Neural progenitor cell (in vitro differentiated cells): ENCODE results near the gene MTHFS. TPM values are rescaled to one million over a fixed set of nuclear protein-coding genes. Genes with fewer than 3 reads are reported as not detected.
"Not testable (repeated sequence)": the region's sequence is repeated elsewhere in the genome, so short reads cannot be mapped to it uniquely, and the experiment has no call there.

ENCODE experiments used
- DNase-seq: peaks from one replicate; pipeline ENCODE4 v3.0.0-alpha.2; 2016; ENCODE audit warnings: low spot score
- H2AFZ ChIP-seq: fragments of 200-600 bp; sonication (generic); replicated peaks from 2 replicates; pipeline ENCODE4 v1.6.1; 2016; ENCODE audit warnings: antibody characterized with exemption
- H3F3A ChIP-seq: fragments of 200-600 bp; sonication (generic); 2 replicates; pipeline ENCODE4 v1.6.1; 2016; ENCODE audit warnings: antibody characterized with exemption, low read depth
- H3K27ac ChIP-seq: fragments of 200-600 bp; sonication (generic); 2 replicates; pipeline ENCODE4 v1.5.1; 2016; ENCODE audit warnings: mild to moderate bottlenecking
- H3K27me3 ChIP-seq: fragments of 200-600 bp; sonication (generic); 2 replicates; pipeline ENCODE4 v1.6.1; 2016; ENCODE audit warnings: mild to moderate bottlenecking, moderate library complexity
- H3K36me3 ChIP-seq: fragments of 200-600 bp; sonication (generic); 2 replicates; pipeline ENCODE4 v1.5.1; 2016
- H3K4me1 ChIP-seq: fragments of 200-600 bp; sonication (generic); 2 replicates; pipeline ENCODE4 v1.6.1; 2016; ENCODE audit warnings: mixed run types
- H3K4me2 ChIP-seq: fragments of 200-600 bp; sonication (generic); 2 replicates; pipeline ENCODE4 v1.6.1; 2016
- H3K4me3 ChIP-seq: fragments of 200-600 bp; sonication (generic); 2 replicates; pipeline ENCODE4 v1.5.1; 2016
- H3K79me2 ChIP-seq: fragments of 200-600 bp; sonication (generic); 2 replicates; pipeline ENCODE4 v1.6.1; 2016; ENCODE audit warnings: low read depth
- H3K9ac ChIP-seq: fragments of 200-600 bp; sonication (generic); 2 replicates; pipeline ENCODE4 v1.6.1; 2016
- H3K9me3 ChIP-seq: fragments of 200-600 bp; sonication (generic); 2 replicates; pipeline ENCODE4 v1.5.1; 2016; ENCODE audit warnings: low read depth
- H4K20me1 ChIP-seq: fragments of 200-600 bp; sonication (generic); 2 replicates; pipeline ENCODE4 v1.6.1; 2016; ENCODE audit warnings: low read depth
- H3K27ac Mint-ChIP-seq: 3 replicates; pipeline ENCODE4 v1.8.0; 2021; ENCODE audit warnings: mixed read lengths
- H3K27me3 Mint-ChIP-seq: 2 replicates; pipeline ENCODE4 v1.8.0; 2022; ENCODE audit warnings: low read depth, mild to moderate bottlenecking, inconsistent platforms, moderate library complexity, mixed read lengths; ENCODE audit not compliant: insufficient read depth
- H3K36me3 Mint-ChIP-seq: 3 replicates; pipeline ENCODE4 v1.8.0; 2021; ENCODE audit warnings: mixed read lengths
- H3K4me1 Mint-ChIP-seq: 3 replicates; pipeline ENCODE4 v1.8.0; 2021; ENCODE audit warnings: mixed read lengths
- H3K4me3 Mint-ChIP-seq: 3 replicates; pipeline ENCODE4 v1.8.0; 2021; ENCODE audit warnings: mild to moderate bottlenecking, moderate library complexity, mixed read lengths
- H3K9me3 Mint-ChIP-seq: 3 replicates; pipeline ENCODE4 v1.8.0; 2020; ENCODE audit warnings: mixed read lengths
- EZH2 ChIP-seq: fragments of 200-600 bp; sonication (generic); IDR thresholded peaks from 2 replicates; pipeline ENCODE4 v1.6.1; 2017; ENCODE audit warnings: antibody characterized with exemption, mild to moderate bottlenecking, moderate library complexity
- EZH2phosphoT487 ChIP-seq: fragments of 200-600 bp; sonication (generic); IDR thresholded peaks from 2 replicates; pipeline ENCODE4 v1.6.1; 2017; ENCODE audit warnings: antibody characterized with exemption
- total RNA-seq: library from RNA; depleted of rRNA; stranded (reverse); fragments of >200 nt; gene quantifications from 2 replicates; pipeline ENCODE4 v1.2.3, GENCODE V29; 2015; ENCODE audit warnings: low replicate concordance
- TF ChIP-seq, protein P1 (sequence below): fragments of 200-600 bp; sonication (generic); IDR thresholded peaks from 2 replicates; pipeline ENCODE4 v1.5.1; 2017; ENCODE audit warnings: antibody characterized with exemption, mild to moderate bottlenecking

Gene MTHFS
- total RNA-seq, 1 donor from 2014 or later, result 28.9 TPM

DNA sequence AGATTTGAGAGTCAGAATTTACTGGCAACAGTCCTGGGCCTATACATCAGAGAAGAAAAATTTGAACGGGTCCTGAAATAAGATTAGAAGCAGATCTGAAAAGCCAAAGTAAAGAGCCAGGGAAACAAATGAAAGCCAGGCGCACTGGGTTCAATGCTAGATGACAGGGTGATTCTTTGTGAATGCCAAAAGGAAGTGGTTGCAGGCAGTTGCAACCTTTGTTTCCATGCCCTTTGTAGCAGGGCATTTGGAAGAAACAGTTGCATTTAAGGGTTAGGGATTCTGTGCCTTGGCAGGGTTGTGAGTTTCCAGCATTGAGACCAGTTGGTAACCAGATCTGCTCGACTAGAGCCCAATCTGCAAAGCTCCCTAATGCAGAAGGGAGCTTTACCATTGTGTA lies 36.4 kb upstream of the MTHFS start:
- Histone ChIP-seq H3K4me3 (no peak overlapping the region), H3K27ac (no peak overlapping the region), H3K4me2 (no peak overlapping the region), H3K36me3 (no peaks in the 10 kb centered on the region), H3K9me3 (no peaks in the 10 kb centered on the region), H2AFZ (peak overlapping the region; percentile 26), H3K4me1 (peaks cover 11% of the 10 kb centered on the region), H3K27me3 (no peaks in the 10 kb centered on the region), H3K9ac (no peak overlapping the region), H3K79me2 (no peaks in the 10 kb centered on the region), H3F3A (peaks cover 5% of the 10 kb centered on the region), H4K20me1 (no peaks in the 10 kb centered on the region)
- no peaks in the 10 kb centered on the region for H3K36me3 Mint-ChIP-seq
- peaks cover 6% of the 10 kb centered on the region for H3K27me3 Mint-ChIP-seq
- TF ChIP-seq, protein P1, sequence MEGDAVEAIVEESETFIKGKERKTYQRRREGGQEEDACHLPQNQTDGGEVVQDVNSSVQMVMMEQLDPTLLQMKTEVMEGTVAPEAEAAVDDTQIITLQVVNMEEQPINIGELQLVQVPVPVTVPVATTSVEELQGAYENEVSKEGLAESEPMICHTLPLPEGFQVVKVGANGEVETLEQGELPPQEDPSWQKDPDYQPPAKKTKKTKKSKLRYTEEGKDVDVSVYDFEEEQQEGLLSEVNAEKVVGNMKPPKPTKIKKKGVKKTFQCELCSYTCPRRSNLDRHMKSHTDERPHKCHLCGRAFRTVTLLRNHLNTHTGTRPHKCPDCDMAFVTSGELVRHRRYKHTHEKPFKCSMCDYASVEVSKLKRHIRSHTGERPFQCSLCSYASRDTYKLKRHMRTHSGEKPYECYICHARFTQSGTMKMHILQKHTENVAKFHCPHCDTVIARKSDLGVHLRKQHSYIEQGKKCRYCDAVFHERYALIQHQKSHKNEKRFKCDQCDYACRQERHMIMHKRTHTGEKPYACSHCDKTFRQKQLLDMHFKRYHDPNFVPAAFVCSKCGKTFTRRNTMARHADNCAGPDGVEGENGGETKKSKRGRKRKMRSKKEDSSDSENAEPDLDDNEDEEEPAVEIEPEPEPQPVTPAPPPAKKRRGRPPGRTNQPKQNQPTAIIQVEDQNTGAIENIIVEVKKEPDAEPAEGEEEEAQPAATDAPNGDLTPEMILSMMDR, result no peak
- no peak overlapping the region for H3K4me3 Mint-ChIP-seq
- H3K9me3 Mint-ChIP-seq, result peaks cover 4% of the 10 kb centered on the region
- no peak overlapping the region for H3K27ac Mint-ChIP-seq
- peaks cover 9% of the 10 kb centered on the region for H3K4me1 Mint-ChIP-seq
- DNase-seq, result no peak

DNA sequence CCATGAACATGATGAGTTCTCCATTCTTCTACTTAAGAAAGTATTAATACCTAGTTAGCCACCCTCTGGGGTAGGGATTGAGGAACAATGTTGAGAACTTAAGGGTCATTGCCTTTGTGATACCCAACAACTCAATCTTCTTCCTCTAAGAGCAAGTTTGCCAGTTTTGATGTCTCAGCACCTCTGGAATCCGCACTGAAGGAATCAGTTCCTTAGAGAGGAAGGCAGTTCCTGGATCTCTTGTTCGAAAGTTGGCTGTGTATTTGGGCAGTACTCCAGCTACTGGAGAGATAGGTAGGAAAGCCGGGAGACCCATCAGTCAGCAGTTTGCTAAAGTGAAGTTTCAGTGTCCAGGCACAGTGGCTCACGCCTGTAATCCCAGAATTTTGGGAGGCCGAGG lies 35.6 kb upstream of the MTHFS start:
- no peaks in the 10 kb centered on the region for H3K36me3 ChIP-seq
- Mint-ChIP-seq H3K27me3 (peaks cover 5% of the 10 kb centered on the region), H3K27ac (no peak overlapping the region), H3K4me1 (peaks cover 9% of the 10 kb centered on the region), H3K9me3 (peaks cover 4% of the 10 kb centered on the region), H3K36me3 (no peaks in the 10 kb centered on the region), H3K4me3 (no peak overlapping the region)
- no peak for DNase-seq
- no peak overlapping the region for H3K9ac ChIP-seq
- no peaks in the 10 kb centered on the region for H3K27me3 ChIP-seq
- H3F3A ChIP-seq, result peaks cover 5% of the 10 kb centered on the region
- H2AFZ ChIP-seq, result no peak overlapping the region
- no peaks in the 10 kb centered on the region for H3K79me2 ChIP-seq
- no peaks in the 10 kb centered on the region for H3K9me3 ChIP-seq
- H3K4me1 ChIP-seq, result peaks cover 11% of the 10 kb centered on the region
- TF ChIP-seq EZH2phosphoT487, result no peak
- TF ChIP-seq, protein P1, result no peak
- no peak for TF ChIP-seq EZH2
- no peaks in the 10 kb centered on the region for H4K20me1 ChIP-seq
- no peak overlapping the region for H3K4me3 ChIP-seq
- no peak overlapping the region for H3K4me2 ChIP-seq
- no peak overlapping the region for H3K27ac ChIP-seq

DNA sequence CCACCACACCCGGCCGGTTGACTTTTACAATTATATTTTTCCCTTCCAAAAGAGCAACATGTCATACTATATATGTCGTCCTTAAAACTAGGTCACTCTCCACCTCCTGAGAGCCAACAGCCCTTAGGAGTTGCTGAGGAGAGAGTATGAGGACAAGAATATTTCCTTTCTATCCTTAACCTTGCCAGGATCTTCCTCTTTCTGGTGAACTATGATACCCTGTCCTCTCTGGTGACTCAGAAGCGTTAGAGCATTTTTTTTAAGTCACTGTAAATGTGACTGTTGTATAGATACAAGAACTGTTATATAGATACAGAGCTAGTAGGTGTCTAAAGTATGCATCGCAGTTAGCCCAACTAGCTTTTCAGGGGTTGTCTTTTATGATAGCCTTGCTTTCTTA lies 33.7 kb upstream of the MTHFS start:
- Histone ChIP-seq H3K4me1 (peaks cover 5% of the 10 kb centered on the region), H2AFZ (no peak overlapping the region), H3F3A (peaks cover 5% of the 10 kb centered on the region), H3K9ac (no peak overlapping the region), H3K4me2 (no peak overlapping the region), H3K27ac (no peak overlapping the region), H3K36me3 (no peaks in the 10 kb centered on the region), H3K27me3 (no peaks in the 10 kb centered on the region), H4K20me1 (no peaks in the 10 kb centered on the region), H3K4me3 (no peak overlapping the region), H3K9me3 (no peaks in the 10 kb centered on the region), H3K79me2 (no peaks in the 10 kb centered on the region)
- Mint-ChIP-seq H3K36me3 (peaks cover 4% of the 10 kb centered on the region), H3K27me3 (peaks cover 2% of the 10 kb centered on the region), H3K27ac (no peak overlapping the region), H3K4me1 (peaks cover 5% of the 10 kb centered on the region), H3K4me3 (no peak overlapping the region), H3K9me3 (peaks cover 10% of the 10 kb centered on the region)
- TF ChIP-seq EZH2 (no peak), EZH2phosphoT487 (no peak)
- TF ChIP-seq, protein P1, result no peak
- no peak for DNase-seq

DNA sequence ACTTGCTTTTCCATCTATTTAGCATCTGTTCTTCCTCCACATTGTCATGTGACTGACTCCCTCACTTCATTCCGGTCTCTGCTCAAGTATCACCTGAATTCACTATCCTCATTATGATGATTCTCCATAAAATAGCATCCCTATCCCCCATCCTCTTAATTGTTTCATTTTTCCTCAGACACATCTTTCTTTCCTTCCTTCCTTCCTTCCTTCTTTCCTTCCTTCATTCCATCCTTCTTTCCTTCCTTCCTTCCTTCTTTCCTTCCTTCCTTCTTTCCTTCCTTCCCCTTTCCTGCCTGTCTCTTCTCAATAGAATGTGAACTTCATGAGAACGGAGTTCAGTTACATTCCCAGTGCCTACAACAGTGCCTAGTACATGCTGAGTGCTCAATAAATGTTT lies 32.6 kb upstream of the MTHFS start:
- Histone ChIP-seq H3F3A (peaks cover 4% of the 10 kb centered on the region), H3K9ac (no peak overlapping the region), H3K4me2 (no peak overlapping the region), H3K9me3 (no peaks in the 10 kb centered on the region), H3K79me2 (peaks cover 5% of the 10 kb centered on the region), H3K4me1 (no peaks in the 10 kb centered on the region), H3K27me3 (no peaks in the 10 kb centered on the region), H3K27ac (no peak overlapping the region), H3K36me3 (no peaks in the 10 kb centered on the region), H2AFZ (no peak overlapping the region), H3K4me3 (no peak overlapping the region), H4K20me1 (no peaks in the 10 kb centered on the region)
- H3K27me3 Mint-ChIP-seq, result peaks cover 2% of the 10 kb centered on the region
- H3K9me3 Mint-ChIP-seq, result peaks cover 13% of the 10 kb centered on the region
- DNase-seq, result no peak
- peaks cover 4% of the 10 kb centered on the region for H3K36me3 Mint-ChIP-seq
- H3K4me3 Mint-ChIP-seq, result no peak overlapping the region
- H3K4me1 Mint-ChIP-seq, result no peaks in the 10 kb centered on the region
- H3K27ac Mint-ChIP-seq, result no peak overlapping the region
- TF ChIP-seq, protein P1, result no peak
- TF ChIP-seq EZH2phosphoT487, result no peak

DNA sequence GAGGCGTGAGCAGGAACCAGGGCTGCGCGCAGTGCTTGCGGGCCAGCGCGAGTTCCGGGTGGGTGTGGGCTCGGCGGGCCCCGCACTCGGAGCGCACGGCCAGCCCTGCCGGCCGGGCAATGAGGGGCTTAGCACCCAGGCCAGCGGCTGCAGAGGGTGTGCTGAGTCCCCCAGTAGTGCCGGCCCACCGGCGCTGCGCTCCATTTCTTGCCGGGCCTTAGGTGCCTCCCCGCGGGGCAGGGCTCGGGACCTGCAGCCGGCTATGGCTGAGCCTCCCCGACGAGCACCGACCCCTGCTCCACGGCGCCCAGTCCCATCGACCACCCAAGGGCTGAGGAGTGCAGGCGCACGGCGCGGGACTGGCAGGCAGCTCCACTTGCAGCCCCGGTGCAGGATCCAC lies 29.3 kb upstream of the MTHFS start:
- H3K4me3 ChIP-seq, H3K27me3 Mint-ChIP-seq, H3K4me2 ChIP-seq, H3K27ac ChIP-seq, H3K4me3 Mint-ChIP-seq, H3K9me3 ChIP-seq, H3K9ac ChIP-seq, H3K27me3 ChIP-seq, DNase-seq, H3K27ac Mint-ChIP-seq, H3K36me3 ChIP-seq, H3K4me1 Mint-ChIP-seq, H2AFZ ChIP-seq: not testable (repeated sequence)
- Histone ChIP-seq H4K20me1 (peaks cover 10% of the 10 kb centered on the region), H3F3A (peaks cover 25% of the 10 kb centered on the region), H3K79me2 (peaks cover 31% of the 10 kb centered on the region), H3K4me1 (peaks cover 11% of the 10 kb centered on the region)
- Mint-ChIP-seq H3K9me3 (peaks cover 24% of the 10 kb centered on the region), H3K36me3 (peaks cover 13% of the 10 kb centered on the region)
